Forelimb muscle (tissue), 1 donor: Measurements from ENCODE around the gene OARD1. TPM values are rescaled to one million over a fixed set of nuclear protein-coding genes. Genes with fewer than 3 reads are reported as not detected.
"Not testable (repeated sequence)": the region's sequence is repeated elsewhere in the genome, so short reads cannot be mapped to it uniquely, and the experiment has no call there.

Source experiments
- DNase-seq: peaks from one replicate; pipeline ENCODE4 v3.0.0-alpha.2; 2013; ENCODE audit warnings: low read depth
- polyA plus RNA-seq: library from polyadenylated mRNA; unstranded; fragments of 120-200 nt; gene quantifications from one replicate; pipeline ENCODE4 v1.2.1, GENCODE V29; 2013; ENCODE audit not compliant: insufficient read length

Gene OARD1
- polyA plus RNA-seq, 1 donor = 17.5 TPM

DNA sequence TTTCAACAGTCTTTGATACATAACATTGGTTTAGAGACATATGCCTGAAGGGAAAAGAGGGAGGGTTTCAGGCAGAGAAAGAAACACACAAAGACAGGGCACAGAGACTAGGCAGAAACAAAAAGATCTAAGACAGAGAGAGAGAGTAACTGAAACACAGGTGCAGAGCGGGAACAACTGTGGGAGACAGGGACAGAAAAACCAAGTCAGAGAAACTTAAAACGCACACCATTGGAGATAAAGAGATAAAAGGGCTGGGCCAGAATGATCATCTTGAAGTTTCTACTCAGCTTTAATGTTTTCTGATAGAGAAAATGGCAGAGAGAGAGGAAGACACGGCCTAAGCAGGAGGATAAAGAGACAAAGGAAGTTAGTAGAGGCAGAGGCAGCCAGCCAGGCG is 44.9 kb downstream of the OARD1 start:
- DNase-seq = no peak

GRCh38 chr6:41025966-41026530 is 46.1 kb downstream of the OARD1 start:
- DNase-seq = no peak

DNA sequence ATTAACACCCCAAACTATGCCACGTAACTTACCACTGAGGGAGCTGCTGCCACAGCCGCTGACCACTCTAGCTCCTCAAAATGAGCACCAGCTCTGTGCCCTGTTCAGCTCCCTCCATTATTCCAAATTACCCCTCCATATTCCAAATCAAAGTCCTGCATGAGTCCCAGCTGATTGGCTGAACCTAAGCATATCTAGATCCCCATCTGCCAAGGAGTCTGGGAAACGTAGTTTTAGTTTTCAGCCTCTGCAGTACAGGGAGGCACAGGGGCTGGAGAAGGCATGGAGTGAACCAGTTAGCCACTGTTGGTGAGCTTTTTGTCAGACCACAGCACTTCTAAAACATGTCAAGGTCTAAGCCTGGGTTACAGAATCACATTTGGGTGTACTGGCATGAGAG is 49.0 kb downstream of the OARD1 start:
- no peak for DNase-seq

DNA sequence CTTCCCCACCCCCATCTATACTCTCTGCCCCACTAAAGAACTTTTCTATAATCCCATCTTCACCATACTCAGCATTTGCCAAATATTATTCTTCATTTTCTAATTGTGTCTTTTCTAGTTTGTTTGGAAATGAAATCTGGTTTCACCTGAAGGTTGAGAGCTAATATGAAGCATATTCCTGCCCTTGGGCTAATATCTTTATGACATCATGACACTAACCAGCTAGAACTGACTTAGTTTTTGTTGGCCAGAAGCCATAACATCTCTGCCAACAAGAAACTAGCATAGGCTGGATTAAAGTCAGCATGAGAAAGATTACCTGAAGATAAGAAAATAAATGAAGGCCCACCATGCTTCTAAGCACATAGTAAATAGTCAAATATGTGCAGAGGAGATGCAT is 49.9 kb downstream of the OARD1 start:
- DNase-seq = no peak

DNA sequence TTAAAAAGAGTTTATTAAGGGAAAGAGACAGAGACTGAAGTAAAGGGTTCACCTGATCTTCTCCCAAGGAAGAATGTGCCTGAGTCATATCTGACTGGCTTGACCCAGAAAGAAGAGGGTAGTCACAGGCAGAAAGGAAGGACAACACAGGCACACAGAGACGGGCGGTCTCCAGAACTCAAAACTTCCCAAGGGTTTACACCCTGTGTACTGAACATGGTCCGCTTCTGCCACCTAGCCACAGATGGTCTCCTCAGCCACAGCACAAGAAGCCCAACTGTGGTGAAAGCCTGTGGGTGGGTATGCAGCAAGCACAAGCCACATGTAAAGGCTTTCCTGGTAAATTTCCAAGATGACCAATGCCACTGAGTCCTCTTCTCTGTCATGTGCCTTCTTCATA is 50.3 kb downstream of the OARD1 start:
- DNase-seq = no peak

DNA sequence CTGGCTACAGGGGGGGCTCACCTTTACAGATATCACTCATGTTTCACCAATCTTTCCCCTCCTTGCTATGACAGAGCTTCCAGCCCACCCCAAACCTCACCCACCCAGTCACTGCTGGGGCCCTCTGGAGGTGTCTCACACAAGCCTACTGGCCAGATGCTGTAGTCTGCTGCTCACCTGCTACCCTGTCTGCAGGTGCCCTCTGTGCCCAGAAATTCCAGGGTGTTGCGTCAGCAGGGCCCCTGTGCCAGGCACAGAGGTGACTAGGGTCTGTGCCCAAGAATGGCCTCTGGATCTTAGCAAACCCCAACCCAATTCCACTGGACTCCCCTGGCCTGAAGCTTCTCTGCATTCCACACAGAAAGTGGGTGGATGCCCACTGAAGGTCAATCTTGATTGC is 54.5 kb downstream of the OARD1 start:
- DNase-seq = no peak

GRCh38 chr6:41015860-41016259 is 56.3 kb downstream of the OARD1 start:
- DNase-seq = not testable (repeated sequence)

DNA sequence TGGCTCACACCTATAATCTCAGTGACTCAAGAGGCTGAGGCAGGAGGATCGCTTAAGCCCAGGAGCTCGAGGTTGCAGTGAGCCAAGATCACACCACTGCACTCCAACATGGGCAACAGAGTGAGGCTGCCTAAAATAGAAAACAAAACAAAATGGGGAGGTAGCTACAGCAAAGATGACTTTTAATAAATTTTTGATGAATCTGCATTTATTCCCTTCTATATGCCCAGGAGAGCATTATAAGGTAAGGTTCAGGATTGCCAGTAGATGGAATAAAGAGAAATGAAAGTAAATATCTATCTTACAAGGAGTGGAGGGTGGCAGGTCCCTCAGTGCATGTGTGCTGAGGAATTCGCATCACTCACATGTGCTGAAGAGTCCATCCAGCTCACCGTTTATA is 57.4 kb downstream of the OARD1 start:
- DNase-seq = no peak

Other genes starting within 250 kb of the OARD1 start
- gene UNC5CL, start 33.1 kb downstream of the OARD1 start, polyA plus RNA-seq = 3.1 TPM
- gene TSPO2, start 29.9 kb downstream of the OARD1 start, polyA plus RNA-seq = 0.70 TPM
- gene APOBEC2, start 19.2 kb downstream of the OARD1 start, polyA plus RNA-seq = 501 TPM
- 23.5 TPM for gene NFYA, start 618 bp upstream of the OARD1 start, polyA plus RNA-seq
- 0.38 TPM for gene TREML1, start 82.0 kb upstream of the OARD1 start, polyA plus RNA-seq
- not detected for gene TREM2, start 90.8 kb upstream of the OARD1 start, polyA plus RNA-seq
- gene TREML2, start 128.8 kb upstream of the OARD1 start, polyA plus RNA-seq = 0.11 TPM
- gene TREML4, start 156.0 kb upstream of the OARD1 start, polyA plus RNA-seq = not detected
- 0.14 TPM for gene TREM1, start 214.3 kb upstream of the OARD1 start, polyA plus RNA-seq